22Rv1 (cell line): Measurements from ENCODE around the gene VAX1.

Experiments used
- H3K27ac ChIP-seq: fragments of 450-650 bp; 2 replicates; pipeline ENCODE4 v1.5.1; 2017
- CTCF ChIP-seq: fragments of 450-650 bp; IDR thresholded peaks from 2 replicates; pipeline ENCODE4 v1.5.1; 2017; ENCODE audit warnings: mild to moderate bottlenecking
- ZFX ChIP-seq: fragments of 450-650 bp; IDR thresholded peaks from 2 replicates; pipeline ENCODE4 v1.6.1; 2017; ENCODE audit warnings: antibody characterized with exemption, borderline replicate concordance

Gene VAX1

GRCh38 chr10:117167346-117167788 is 29.3 kb upstream of the VAX1 start:
- H3K27ac ChIP-seq: no peak overlapping the region

GRCh38 chr10:117166418-117167345 is 28.6 kb upstream of the VAX1 start:
- H3K27ac ChIP-seq: no peak overlapping the region
- TF ChIP-seq ZFX (no peak), CTCF (no peak)

More at GRCh38 chr10:117167346-117167788, 29.3 kb upstream of the VAX1 start:
- TF ChIP-seq ZFX (no peak), CTCF (no peak)

- no peak for TF ChIP-seq ZFX
- peak; percentile 79 for TF ChIP-seq CTCF
- no peak overlapping the region for H3K27ac ChIP-seq
These were observed 27.7 kb upstream of the VAX1 start for GRCh38 chr10:117165538-117166417.

GRCh38 chr10:117164592-117165537 is 26.8 kb upstream of the VAX1 start:
- H3K27ac ChIP-seq: no peak overlapping the region
- TF ChIP-seq CTCF (no peak), ZFX (no peak)

GRCh38 chr10:117163954-117164548 is 26.0 kb upstream of the VAX1 start:
- no peak overlapping the region for H3K27ac ChIP-seq
- TF ChIP-seq ZFX (no peak), CTCF (no peak)
